DOHH2 (cell line): ENCODE results near the gene DOP1B.

Experiments used
- H3F3A ChIP-seq: fragments of 200-600 bp; sonication (generic), shearing (Covaris generic); 2 replicates; pipeline ENCODE4 v1.6.0; 2016; ENCODE audit warnings: antibody characterized with exemption, mild to moderate bottlenecking; ENCODE audit not compliant: control insufficient read depth, insufficient read depth
- H3K27ac ChIP-seq: fragments of 200-600 bp; sonication (generic); 2 replicates; pipeline ENCODE4 v1.5.1; 2014; ENCODE audit warnings: low read depth, mild to moderate bottlenecking, low read length, moderate library complexity
- H3K27me3 ChIP-seq: fragments of 200-600 bp; sonication (generic); 2 replicates; pipeline ENCODE4 v1.6.1; 2014; ENCODE audit warnings: mild to moderate bottlenecking, low read length, mixed read lengths; ENCODE audit not compliant: control insufficient read depth
- H3K36me3 ChIP-seq: fragments of 200-600 bp; sonication (generic); 2 replicates; pipeline ENCODE4 v1.6.1; 2014; ENCODE audit warnings: mild to moderate bottlenecking, low read length, moderate library complexity, mixed read lengths; ENCODE audit not compliant: control insufficient read depth
- H3K4me1 ChIP-seq: fragments of 200-600 bp; sonication (generic); 2 replicates; pipeline ENCODE4 v1.6.1; 2014; ENCODE audit warnings: mild to moderate bottlenecking, low read length, mixed read lengths; ENCODE audit not compliant: control insufficient read depth
- H3K4me2 ChIP-seq: fragments of 200-600 bp; sonication (generic); 2 replicates; pipeline ENCODE4 v1.6.0; 2014; ENCODE audit warnings: mild to moderate bottlenecking, low read length, moderate library complexity
- H3K4me3 ChIP-seq: fragments of 200-600 bp; sonication (generic); 2 replicates; pipeline ENCODE4 v1.5.1; 2014; ENCODE audit warnings: mild to moderate bottlenecking, low read length, mixed read lengths
- H3K79me2 ChIP-seq: fragments of 200-600 bp; sonication (generic); 2 replicates; pipeline ENCODE4 v1.6.1; 2014; ENCODE audit warnings: mild to moderate bottlenecking, low read length, mixed read lengths; ENCODE audit not compliant: control insufficient read depth
- H3K9me2 ChIP-seq: fragments of 200-600 bp; sonication (generic); replicated peaks from 2 replicates; pipeline ENCODE4 v1.6.1; 2014; ENCODE audit warnings: mild to moderate bottlenecking, low read length, mixed read lengths; ENCODE audit not compliant: control insufficient read depth
- H3K9me3 ChIP-seq: fragments of 200-600 bp; sonication (generic); 2 replicates; pipeline ENCODE4 v1.6.1; 2014; ENCODE audit warnings: antibody characterized with exemption, low read length, mixed read lengths; ENCODE audit not compliant: control insufficient read depth, insufficient read depth
- H4K20me1 ChIP-seq: fragments of 200-600 bp; sonication (generic); 2 replicates; pipeline ENCODE4 v1.6.0; 2014; ENCODE audit warnings: low read depth, mild to moderate bottlenecking, antibody characterized with exemption, low read length, moderate library complexity; ENCODE audit not compliant: control insufficient read depth, insufficient read depth
- CTCF ChIP-seq: fragments of 200-600 bp; sonication (generic); IDR thresholded peaks from one replicate; pipeline ENCODE4 v1.5.1; 2014; ENCODE audit warnings: antibody characterized with exemption, mild to moderate bottlenecking, low read depth, low read length; ENCODE audit not compliant: poor library complexity, severe bottlenecking
- EZH2phosphoT487 ChIP-seq: fragments of 200-600 bp; sonication (generic); IDR thresholded peaks from 2 replicates; pipeline ENCODE4 v1.6.1; 2017; ENCODE audit warnings: borderline replicate concordance, mild to moderate bottlenecking, antibody characterized with exemption, low read length, moderate library complexity, mixed read lengths

DOP1B gene

GRCh38 chr21:36120304-36120888, 36.2 kb upstream of the DOP1B start:
- no peaks in the 10 kb centered on the region for H4K20me1 ChIP-seq
- H3K36me3 ChIP-seq: no peaks in the 10 kb centered on the region
- no peaks in the 10 kb centered on the region for H3F3A ChIP-seq
- H3K9me2 ChIP-seq: no peaks in the 10 kb centered on the region
- no peak overlapping the region for H3K4me3 ChIP-seq
- no peaks in the 10 kb centered on the region for H3K9me3 ChIP-seq
- no peak for TF ChIP-seq EZH2phosphoT487
- TF ChIP-seq CTCF: no peak
- H3K4me2 ChIP-seq: no peak overlapping the region
- no peak overlapping the region for H3K27ac ChIP-seq
- H3K79me2 ChIP-seq: no peaks in the 10 kb centered on the region
- peaks cover 3% of the 10 kb centered on the region; the same call in 1 of the 2 replicates for H3K27me3 ChIP-seq
- no peaks in the 10 kb centered on the region for H3K4me1 ChIP-seq

GRCh38 chr21:36122977-36123376, 33.6 kb upstream of the DOP1B start:
- H3K36me3 ChIP-seq: no peaks in the 10 kb centered on the region
- H3K9me3 ChIP-seq: no peaks in the 10 kb centered on the region
- H3K27me3 ChIP-seq: peaks cover 9% of the 10 kb centered on the region
- TF ChIP-seq CTCF (peak; percentile 6), EZH2phosphoT487 (no peak)
- no peaks in the 10 kb centered on the region for H3F3A ChIP-seq
- H3K9me2 ChIP-seq: no peaks in the 10 kb centered on the region
- H3K4me3 ChIP-seq: no peak overlapping the region
- H3K4me2 ChIP-seq: no peak overlapping the region
- no peak overlapping the region for H3K27ac ChIP-seq
- H4K20me1 ChIP-seq: no peaks in the 10 kb centered on the region
- no peaks in the 10 kb centered on the region for H3K4me1 ChIP-seq
- no peaks in the 10 kb centered on the region for H3K79me2 ChIP-seq

- H3K4me1 ChIP-seq: no peaks in the 10 kb centered on the region
- no peak overlapping the region for H3K27ac ChIP-seq
- H3K4me3 ChIP-seq: no peak overlapping the region
- TF ChIP-seq CTCF: no peak
- TF ChIP-seq EZH2phosphoT487: no peak
- no peaks in the 10 kb centered on the region for H4K20me1 ChIP-seq
- no peak overlapping the region for H3K4me2 ChIP-seq
- H3K79me2 ChIP-seq: no peaks in the 10 kb centered on the region
- H3K27me3 ChIP-seq: peaks cover 17% of the 10 kb centered on the region
- no peaks in the 10 kb centered on the region for H3F3A ChIP-seq
- H3K9me2 ChIP-seq: no peaks in the 10 kb centered on the region
- H3K36me3 ChIP-seq: no peaks in the 10 kb centered on the region
- H3K9me3 ChIP-seq: no peaks in the 10 kb centered on the region
Measured at GRCh38 chr21:36124395-36124794, 32.2 kb upstream of the DOP1B start.
